Measurements from ENCODE around the gene PTGES. TPM values are rescaled to one million over a fixed set of nuclear protein-coding genes. Genes with fewer than 3 reads are reported as not detected.

PTGES gene
- total and polyA plus RNA-seq, 9 of the 15 experiments (the other 6 are each of a cell fraction or from before 2014, with no cell fraction given), result 0.13 TPM; not detected in 8

DNA sequence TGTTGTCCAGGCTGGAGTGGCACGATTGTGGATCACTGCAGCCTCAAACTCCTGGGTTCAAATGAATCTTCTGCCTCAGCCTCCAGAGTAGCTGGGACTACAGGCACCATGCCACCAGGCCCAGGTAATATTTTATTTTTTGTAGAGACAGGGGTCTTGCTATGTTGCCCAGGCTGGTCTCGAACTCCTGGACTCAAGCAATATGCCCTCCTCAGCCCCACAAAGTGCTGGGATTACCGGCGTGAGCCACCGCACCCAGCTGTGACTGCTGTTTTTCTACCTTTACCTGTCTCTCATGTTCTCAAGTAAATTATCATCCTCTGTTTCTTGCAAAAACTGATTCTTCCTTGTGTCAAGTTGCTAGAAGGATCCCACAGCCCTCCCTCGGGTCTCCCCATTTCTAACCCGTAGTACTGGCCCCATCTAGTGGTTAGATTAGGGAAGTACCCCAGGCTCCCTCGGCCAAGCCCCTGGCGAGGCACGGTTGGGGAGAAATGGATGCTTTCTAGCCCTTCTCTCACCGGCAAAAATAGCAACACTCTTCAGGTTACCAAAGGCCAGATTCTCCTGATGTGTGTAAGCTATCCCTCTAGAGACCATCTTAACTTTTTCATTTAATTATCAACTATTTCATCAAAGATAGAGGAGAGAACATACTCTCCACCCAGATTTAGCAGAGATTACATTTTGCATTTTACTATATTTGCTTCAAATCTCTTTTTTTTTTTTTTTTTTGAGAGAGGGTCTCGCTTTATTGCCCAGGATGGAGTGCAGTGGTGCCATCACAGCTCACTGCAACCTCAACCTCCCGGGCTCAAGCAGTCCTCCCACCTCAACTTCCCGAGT is 30.9 kb upstream of the PTGES start (continued):
- no peak for TF ChIP-seq ZBTB43 (CRISPR knock-in tag; IDR thresholded peaks at IDR 0.05)
- TF ChIP-seq ZNF584 (CRISPR knock-in tag; IDR thresholded peaks at IDR 0.05; ENCODE audit: low read depth), result no peak
- TF ChIP-seq MGA (IDR thresholded peaks at IDR 0.05), result no peak
- no peak for TF ChIP-seq HNRNPK (IDR thresholded peaks at IDR 0.05; ENCODE audit: low read depth, low read length, poor library complexity, severe bottlenecking)
- no peak for TF ChIP-seq PHB2 (IDR thresholded peaks at IDR 0.05; ENCODE audit: low read depth)
- TF ChIP-seq, protein P1, sequence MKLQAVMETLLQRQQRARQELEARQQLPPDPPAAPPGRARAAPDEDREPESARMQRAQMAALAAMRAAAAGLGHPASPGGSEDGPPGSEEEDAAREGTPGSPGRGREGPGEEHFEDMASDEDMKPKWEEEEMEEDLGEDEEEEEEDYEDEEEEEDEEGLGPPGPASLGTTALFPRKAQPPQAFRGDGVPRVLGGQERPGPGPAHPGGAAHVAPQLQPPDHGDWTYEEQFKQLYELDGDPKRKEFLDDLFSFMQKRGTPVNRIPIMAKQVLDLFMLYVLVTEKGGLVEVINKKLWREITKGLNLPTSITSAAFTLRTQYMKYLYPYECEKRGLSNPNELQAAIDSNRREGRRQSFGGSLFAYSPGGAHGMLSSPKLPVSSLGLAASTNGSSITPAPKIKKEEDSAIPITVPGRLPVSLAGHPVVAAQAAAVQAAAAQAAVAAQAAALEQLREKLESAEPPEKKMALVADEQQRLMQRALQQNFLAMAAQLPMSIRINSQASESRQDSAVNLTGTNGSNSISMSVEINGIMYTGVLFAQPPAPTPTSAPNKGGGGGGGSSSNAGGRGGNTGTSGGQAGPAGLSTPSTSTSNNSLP (IDR thresholded peaks at IDR 0.05; ENCODE audit: borderline replicate concordance, low read depth, low read length), result no peak
- no peak for TF ChIP-seq SMARCC2 (IDR thresholded peaks at IDR 0.05; ENCODE audit: low read depth)
- TF ChIP-seq WHSC1 (IDR thresholded peaks at IDR 0.05; ENCODE audit: low read length), result no peak
- TF ChIP-seq EP400 (IDR thresholded peaks at IDR 0.05), result no peak
- no peak for TF ChIP-seq CCNT2 (IDR thresholded peaks at IDR 0.05; ENCODE audit: borderline replicate concordance, extremely low read depth, insufficient read length, low read depth, low read length)
- TF ChIP-seq TRIM28 (IDR thresholded peaks at IDR 0.05), result 0 out of 2 replicates have a peak, but pooled peaks have one; percentile 49
- TF ChIP-seq POLR3G (IDR thresholded peaks at IDR 0.05; ENCODE audit: extremely low read depth, insufficient read length, insufficient replicate concordance), result no peak
